ENCODE data around the gene NPPB. TPM values are rescaled to one million over a fixed set of nuclear protein-coding genes. Genes with fewer than 3 reads are reported as not detected.
A peak's percentile ranks its signal among the peaks of the same experiment; 100 is the strongest.

The NPPB gene
- total and polyA plus RNA-seq, 9 of the 15 experiments (the other 6 are each of a cell fraction or from before 2014, with no cell fraction given) = not detected

DNA sequence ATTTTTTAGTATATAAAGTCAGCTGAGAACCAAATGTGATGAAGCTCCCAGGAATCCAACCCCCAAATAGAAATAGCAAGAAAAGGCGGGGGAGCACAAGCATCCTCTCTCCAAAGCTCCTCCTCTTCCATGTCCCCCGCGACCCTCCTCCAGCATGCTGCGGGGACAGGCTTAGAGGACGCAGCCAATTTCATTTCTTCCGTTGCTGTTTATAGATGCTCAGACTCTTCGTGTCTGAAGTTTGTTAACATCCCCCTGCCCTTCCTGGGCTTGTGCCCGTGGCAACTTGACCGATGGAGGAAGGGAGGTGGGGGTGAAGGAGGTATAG, 10.4 kb downstream of the NPPB start (continued):
- TF ChIP-seq CTCFL (IDR thresholded peaks at IDR 0.05; ENCODE audit: borderline replicate concordance, insufficient read depth, low read depth, low read length, poor library complexity, severe bottlenecking) = no peak

- Histone ChIP-seq H2AFZ (ENCODE audit: low read depth, low read length) (no peak within 1 kb of the TSS), H3K27me3 (ENCODE audit: control insufficient read depth in 2 of 2, insufficient read depth in 2 of 2, low read length in 2 of 2) (peaks cover 0 to 2% of the 10 kb centered on the region in 2 experiments; a peak in 1 of 5 replicates), H3K9ac (ENCODE audit: insufficient read depth in 1 of 2, low read depth in 2 of 2, low read length in 2 of 2) (peak within 1 kb of the TSS in 1 of 2 experiments; percentile 14; a peak in 1 of 4 replicates), H3K79me2 (ENCODE audit: control insufficient read depth, insufficient read depth, low read length) (no peaks in the 10 kb centered on the region), H3K36me3 (ENCODE audit: control insufficient read depth, insufficient read depth, low read length) (peaks cover 38% of the 10 kb centered on the region), H4K20me1 (replicated peaks; ENCODE audit: control insufficient read depth, insufficient read depth, low read length) (peaks cover 5% of the 10 kb centered on the region; the same call in 1 of the 2 replicates), H3K4me1 (replicated peaks in 1 of 2; ENCODE audit: control insufficient read depth in 2 of 2, insufficient read depth in 2 of 2, low read length in 2 of 2) (peaks cover 19 to 26% of the 10 kb centered on the region in 2 experiments), H3K27ac (ENCODE audit: extremely low read depth, low read depth, low read length) (no peak within 1 kb of the TSS), H3K9me3 (replicated peaks; ENCODE audit: control insufficient read depth, insufficient read depth, low read depth, low read length) (no peaks in the 10 kb centered on the region), H3K9me1 (ENCODE audit: control insufficient read depth, insufficient read depth, low read length) (no peaks in the 10 kb centered on the region), H3K4me2 (ENCODE audit: insufficient read depth, low read length) (no peak within 1 kb of the TSS), H3K4me3 (no peak within 1 kb of the TSS)
- CTCF ChIA-PET (ENCODE audit: low intra/inter-chr PET ratio) = no interaction called here
- BruUV-seq (replicated peaks) = no TSS peak
- 73% methylated on average over 18 of the region's 18 CpGs for WGBS (ENCODE audit: insufficient coverage, low coverage, missing lambda C conversion rate)
- DNase-seq (ENCODE audit: extremely low read depth in 1 of 4, low spot score in 3 of 4) (no peak), FAIRE-seq (no peak), ATAC-seq (no peak)
- POLR2A ChIA-PET = interaction anchor here (1.0 to 14.0 kb wide), 4 partner anchors 11 to 61 kb away, joined by 3 to 304 read pairs (median 4); partner anchors contain the start of genes CLCN6, MTHFR and NPPB
- in situ Hi-C loops (cut with MboI) = no loop called here
- intact Hi-C loops (cut with micrococcal nuclease) = no loop called here
- TF ChIP-seq NFIC (IDR thresholded peaks at IDR 0.05) (peak; percentile 24; the same call in 1 of the 2 replicates), SNIP1 (IDR thresholded peaks at IDR 0.05; ENCODE audit: low read depth) (no peak), POLR2AphosphoS2 (IDR thresholded peaks at IDR 0.05; ENCODE audit: low read length) (0 out of 2 replicates have a peak, but pooled peaks have one; percentile 32), BCOR (IDR thresholded peaks at IDR 0.05) (no peak), POLR2G (IDR thresholded peaks at IDR 0.05; ENCODE audit: low read depth, low read length) (peak; percentile 24; the same call in 1 of the 2 replicates)
Measured at GRCh38 chr1:11847667-11848372, 10.9 kb downstream of the NPPB start, which contains the start of gene NPPA. TSS of gene NPPA (minus strand) at chr1:11847783. CDS start at chr1:11847684, 99 bp downstream.

All from K562 (cell line).